COLO668 (cell line): ENCODE results near the gene UBE2V1.
"Not testable (repeated sequence)": the region's sequence is repeated elsewhere in the genome, so short reads cannot be mapped to it uniquely, and the experiment has no call there.

ENCODE experiments used
- DNase-seq: peaks from one replicate; lab custom pipeline; 2025; ENCODE audit not compliant: unreplicated experiment; lab: John Stamatoyannopoulos, UW

UBE2V1 gene

DNA sequence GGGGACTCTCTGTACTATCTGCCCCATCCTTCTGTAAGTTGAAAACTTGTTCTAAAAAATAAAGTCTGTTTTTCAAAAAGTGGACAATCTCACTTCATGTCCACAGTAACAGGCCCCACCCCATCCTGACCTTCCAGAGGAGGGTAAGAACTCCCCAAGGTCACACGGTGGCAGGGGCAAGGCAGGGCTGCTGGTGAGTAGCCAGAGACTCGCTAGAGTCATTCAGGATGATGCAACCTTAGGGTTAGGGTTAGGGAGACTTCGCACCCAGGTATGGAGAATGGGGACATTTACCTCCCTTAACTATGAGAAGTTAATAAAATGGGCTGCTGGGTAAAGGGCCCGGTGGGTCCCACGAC, 25.1 kb upstream of the UBE2V1 start:
- no peak for DNase-seq

DNA sequence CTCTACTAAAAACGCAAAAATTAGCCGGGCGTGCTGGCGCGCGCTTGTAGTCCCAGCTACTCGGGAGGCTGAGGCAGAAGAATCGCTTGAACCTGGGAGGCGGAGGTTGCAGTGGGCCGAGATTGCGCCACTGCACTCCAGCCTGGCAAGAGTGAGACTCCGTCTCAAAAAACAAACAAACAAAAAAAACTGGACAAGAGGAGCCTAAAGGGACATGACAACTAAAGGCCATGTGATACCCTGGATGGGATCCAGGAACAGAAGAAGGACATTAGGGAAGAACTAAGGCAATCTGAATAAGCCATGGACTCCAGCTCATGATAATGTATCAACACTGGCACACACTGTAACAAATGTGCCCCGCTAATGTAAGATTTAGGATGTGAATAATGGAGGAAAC, 24.8 kb upstream of the UBE2V1 start:
- not testable (repeated sequence) for DNase-seq

DNA sequence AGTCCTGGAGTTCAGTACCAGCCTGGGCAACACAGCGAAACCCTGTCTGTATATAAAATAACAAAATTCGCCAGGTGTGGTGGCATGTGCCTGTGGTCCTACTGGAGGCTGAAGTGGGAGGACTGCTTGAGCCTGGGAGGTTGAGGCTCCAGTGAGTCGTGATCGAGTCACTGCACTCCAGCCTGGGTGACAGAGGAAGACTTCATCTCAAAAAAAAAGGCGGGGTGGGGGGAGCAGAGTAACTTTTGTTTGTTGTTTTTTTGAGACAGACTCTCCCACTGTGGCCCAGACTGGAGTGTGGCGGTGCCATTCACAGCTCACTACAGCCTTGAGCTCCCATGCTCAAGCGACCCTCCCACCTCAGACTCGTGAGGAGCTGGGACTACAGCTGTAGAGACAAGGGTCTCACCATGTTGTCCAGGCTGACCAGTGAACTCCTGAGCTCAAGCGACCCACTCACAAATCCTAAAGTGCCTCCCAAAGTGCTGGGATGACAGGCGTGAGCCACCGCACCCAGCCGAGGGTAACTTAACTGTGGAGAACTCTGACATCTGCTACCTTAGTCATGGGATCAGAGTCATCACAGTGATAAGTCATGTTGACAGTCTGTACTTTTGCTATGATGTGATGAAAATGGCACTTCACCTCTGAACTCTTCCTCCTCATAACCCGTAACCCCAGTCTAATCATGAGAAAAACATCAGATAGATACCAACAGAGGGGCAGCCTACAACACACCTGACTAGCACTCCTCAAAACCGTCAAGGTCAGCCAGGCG, 24.1 kb upstream of the UBE2V1 start:
- DNase-seq: no peak

GRCh38 chr20:50135157-50135556, 22.2 kb upstream of the UBE2V1 start:
- not testable (repeated sequence) for DNase-seq

GRCh38 chr20:50133474-50134217, 20.7 kb upstream of the UBE2V1 start:
- no peak for DNase-seq

DNA sequence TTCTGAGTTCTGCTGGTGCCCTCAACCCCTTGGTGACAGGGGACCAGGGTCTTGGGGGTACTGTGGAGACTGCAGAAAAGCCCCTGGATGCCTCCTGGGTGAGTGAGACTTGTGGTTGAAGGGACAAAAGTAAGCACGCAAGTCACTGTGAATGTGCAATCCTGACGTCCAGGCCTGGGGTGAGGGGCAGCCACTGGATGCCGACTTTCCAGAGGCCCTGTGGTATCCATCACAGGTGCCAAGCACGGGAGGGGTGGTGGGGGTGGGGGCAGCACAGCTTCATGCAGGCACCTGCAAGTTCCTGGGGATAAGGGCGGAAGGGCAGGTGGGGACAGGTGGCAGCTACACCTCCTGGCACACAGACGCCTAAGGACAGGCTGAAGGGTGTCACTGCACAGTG, 20.1 kb upstream of the UBE2V1 start:
- DNase-seq: peak; percentile 61

DNA sequence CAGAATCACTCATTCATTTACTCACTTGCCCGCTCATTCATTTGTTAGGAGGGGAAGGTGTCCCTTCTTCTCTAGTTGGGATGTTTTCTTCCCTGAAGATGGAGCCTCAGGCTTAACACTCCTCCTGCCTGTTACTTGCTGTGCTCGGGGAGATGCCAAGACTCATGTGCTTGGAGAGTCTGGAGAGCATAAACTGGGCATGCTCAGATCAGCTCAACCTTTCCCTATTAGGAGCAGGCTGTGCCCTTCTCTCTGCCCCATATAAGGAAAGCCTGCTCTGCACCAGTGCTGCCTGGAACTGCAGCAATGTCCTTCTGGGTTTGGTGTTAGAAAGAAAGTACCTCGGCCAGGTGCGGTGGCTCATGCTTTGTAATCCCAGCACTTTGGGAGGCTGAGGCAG, 18.0 kb upstream of the UBE2V1 start:
- no peak for DNase-seq

GRCh38 chr20:50130356-50130723, 17.4 kb upstream of the UBE2V1 start:
- DNase-seq: no peak

- DNase-seq: no peak
These were observed 16.9 kb upstream of the UBE2V1 start for GRCh38 chr20:50129662-50130355.

DNA sequence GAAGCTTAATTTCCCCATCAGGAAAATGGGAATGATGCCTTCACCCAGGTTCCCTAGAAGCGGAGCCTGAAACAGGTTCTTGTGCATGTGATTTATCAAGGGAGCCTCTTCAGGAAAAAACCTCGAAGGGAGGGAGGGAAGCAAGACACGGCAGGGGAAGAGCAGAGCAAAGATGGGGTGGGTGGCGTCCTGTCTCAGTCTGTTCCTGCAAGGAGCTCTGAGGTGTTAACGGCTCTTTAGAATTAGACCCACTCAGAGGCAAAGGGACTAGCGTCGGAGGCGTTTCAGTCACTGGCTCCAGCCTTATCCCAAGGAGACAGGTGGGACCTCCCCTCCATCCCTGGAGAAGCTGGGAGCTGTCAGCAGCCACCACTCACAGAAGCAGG, 15.6 kb upstream of the UBE2V1 start:
- DNase-seq: no peak

DNA sequence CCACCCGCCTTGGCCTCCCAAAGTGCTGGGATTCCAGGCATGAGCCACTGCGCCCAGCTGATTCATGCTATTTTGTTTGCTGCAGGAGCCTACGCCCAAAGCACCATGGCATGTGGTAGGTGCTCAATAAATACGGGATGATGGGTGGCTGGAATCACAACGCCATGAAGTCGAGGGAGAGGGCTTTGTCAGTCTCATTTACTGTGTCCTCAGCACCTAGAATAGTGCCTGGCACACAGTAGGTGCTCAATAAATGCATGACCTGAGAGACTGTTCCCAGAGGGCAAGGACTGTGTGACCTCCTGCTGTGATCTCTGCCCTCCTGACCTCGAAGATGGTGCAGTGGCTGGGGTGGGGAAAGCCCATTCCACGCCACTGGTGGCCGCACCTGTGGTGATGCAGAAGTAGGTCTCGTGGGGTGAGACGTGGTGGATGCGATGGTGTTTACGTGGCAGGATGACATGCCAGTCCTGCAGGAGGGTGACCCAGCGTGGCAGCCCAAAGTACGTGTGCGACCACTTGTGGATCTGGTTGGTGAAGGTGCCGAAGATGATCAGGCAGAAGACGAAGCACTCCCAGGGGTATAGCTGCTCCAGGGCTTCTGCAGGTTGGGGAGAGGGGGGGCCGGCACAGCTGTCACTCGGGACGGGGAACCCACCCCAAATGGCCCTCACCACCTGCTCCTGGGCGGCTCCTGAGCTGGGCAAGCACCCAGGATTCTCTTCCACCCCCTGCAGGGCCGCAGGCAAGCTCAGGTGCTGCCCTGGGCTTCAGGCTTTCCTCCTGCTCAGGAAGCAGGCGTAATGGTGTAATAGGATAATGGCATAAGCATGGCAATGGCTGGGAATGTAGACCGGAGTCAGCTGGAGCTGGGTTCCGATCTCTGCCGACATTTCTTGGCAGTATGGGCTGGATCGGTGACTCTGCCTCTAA, 14.9 kb upstream of the UBE2V1 start:
- no peak for DNase-seq

GRCh38 chr20:50126662-50127061, 13.7 kb upstream of the UBE2V1 start:
- no peak for DNase-seq

GRCh38 chr20:50125279-50125678, 12.3 kb upstream of the UBE2V1 start:
- no peak for DNase-seq

DNA sequence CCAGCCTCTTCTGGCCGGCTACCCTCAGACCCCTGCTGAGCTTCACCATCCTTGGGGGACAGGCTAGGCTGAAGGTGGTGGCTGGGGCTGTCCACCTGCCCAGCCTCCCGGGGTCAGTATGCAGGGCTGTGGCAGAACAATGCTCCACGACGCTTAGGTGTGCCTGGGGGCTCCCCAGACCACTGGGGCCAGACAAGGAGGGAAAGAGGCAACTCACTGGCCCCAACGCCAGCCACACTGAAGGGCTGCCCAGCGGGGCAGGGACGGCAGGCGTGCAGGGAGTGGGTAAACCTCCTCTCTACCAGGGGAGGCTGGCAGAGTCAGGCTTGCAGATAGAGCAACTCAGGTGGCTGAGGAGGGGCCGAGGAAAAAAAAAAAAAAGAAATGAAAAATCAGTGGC, 11.5 kb upstream of the UBE2V1 start:
- DNase-seq: no peak

DNA sequence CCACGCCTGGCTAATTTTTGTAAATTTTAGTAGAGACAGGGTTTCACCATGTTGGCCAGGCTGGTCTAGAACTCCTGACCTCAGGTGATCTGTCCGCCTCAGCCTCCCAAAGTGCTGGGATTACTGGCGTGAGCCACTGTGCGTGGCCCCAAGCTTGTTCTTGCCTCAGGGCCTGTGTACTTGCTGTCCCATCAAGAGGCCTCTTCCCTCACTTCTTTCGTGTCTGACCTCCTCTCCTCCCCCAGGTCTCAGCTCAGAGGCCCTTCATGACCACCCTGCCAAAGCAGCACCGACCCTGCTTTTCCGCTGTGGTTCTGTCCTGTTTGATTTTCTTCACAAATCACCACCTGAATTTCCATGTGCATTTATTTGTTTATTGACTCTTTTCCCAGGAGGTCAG, 10.5 kb upstream of the UBE2V1 start:
- no peak for DNase-seq

GRCh38 chr20:50122763-50123162, 9.8 kb upstream of the UBE2V1 start:
- DNase-seq: no peak

GRCh38 chr20:50121858-50122271, 8.9 kb upstream of the UBE2V1 start:
- peak; percentile 19 for DNase-seq

- DNase-seq: peak; percentile 76
These were observed 8.2 kb upstream of the UBE2V1 start for GRCh38 chr20:50120935-50121693.

GRCh38 chr20:50118203-50118602, 5.3 kb upstream of the UBE2V1 start:
- no peak for DNase-seq

GRCh38 chr20:50116368-50116999, 3.5 kb upstream of the UBE2V1 start:
- DNase-seq: no peak
